ENCODE results near the gene ZNF581. TPM values are rescaled to one million over a fixed set of nuclear protein-coding genes. Genes with fewer than 3 reads are reported as not detected.

ZNF581 gene
- total RNA-seq, 1 experiment from 2014 or later: 65.1 TPM

DNA sequence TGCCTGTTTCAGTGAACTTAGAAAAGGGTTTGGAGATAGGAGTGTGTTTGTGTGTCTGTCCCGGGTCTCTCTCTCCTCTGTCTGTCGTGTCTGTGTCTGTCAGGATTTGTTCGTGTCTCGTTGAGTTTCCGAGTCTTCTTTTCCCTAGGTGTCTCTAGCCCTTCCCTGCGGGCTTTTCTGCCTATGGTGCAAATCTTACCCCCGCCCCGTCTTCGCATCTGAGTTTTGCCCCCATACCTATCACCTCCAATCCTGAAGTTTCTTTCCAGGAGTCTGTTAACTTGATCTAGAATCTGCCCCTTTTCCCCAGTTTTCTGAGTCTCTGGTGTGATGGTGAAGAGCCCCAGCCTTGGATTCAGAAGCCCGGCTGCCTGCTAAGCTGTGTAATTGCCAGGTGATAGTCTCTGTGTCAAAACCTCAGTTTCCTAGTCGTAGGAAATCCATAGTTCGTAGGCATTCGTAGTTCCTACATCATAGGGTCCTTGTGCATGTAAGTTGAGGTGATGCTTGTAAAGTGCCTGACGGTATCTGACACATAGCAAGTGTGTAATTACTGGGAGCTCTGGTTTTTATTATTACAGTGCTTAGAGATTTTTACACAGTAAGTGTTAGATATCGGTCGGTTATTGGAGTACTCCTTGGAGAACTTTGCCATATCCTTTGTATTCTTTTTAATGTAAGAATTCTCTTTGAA is 32.4 kb downstream of the ZNF581 start:
- Histone ChIP-seq H2AFZ (ENCODE audit: low read length) (no peak overlapping the region), H4K20me1 (ENCODE audit: control insufficient read depth, insufficient read depth, insufficient read length) (no peaks in the 10 kb centered on the region)
- no peaks in the 10 kb centered on the region for H3K27me3 Mint-ChIP-seq (ENCODE audit: low read depth)

More for the DNA sequence above, 32.4 kb downstream of the ZNF581 start:
- Histone ChIP-seq H3K79me1 (ENCODE audit: insufficient read depth, low read depth, low read length, poor library complexity, severe bottlenecking) (peaks cover 15% of the 10 kb centered on the region), H4K8ac (replicated peaks; ENCODE audit: insufficient read length, low read depth, low read length) (no peak overlapping the region), H2BK15ac (ENCODE audit: low read depth, low read length) (no peak overlapping the region), H2BK12ac (ENCODE audit: insufficient read length, low read depth, low read length) (no peak overlapping the region), H3K56ac (ENCODE audit: insufficient read length, low read depth, low read length) (no peak overlapping the region), H2BK5ac (ENCODE audit: insufficient read length, low read length) (no peak overlapping the region), H3K27me3 (ENCODE audit: insufficient read depth, low read length) (no peaks in the 10 kb centered on the region), H4K91ac (ENCODE audit: insufficient read length, low read depth, low read length) (no peak overlapping the region), H3K4me2 (ENCODE audit: insufficient read depth, insufficient read length, low read length) (peak overlapping the region; percentile 77), H4K5ac (ENCODE audit: insufficient read length, low read depth, low read length) (no peak overlapping the region), H2BK120ac (ENCODE audit: low read depth, low read length, poor library complexity, severe bottlenecking) (no peak overlapping the region), H2BK20ac (ENCODE audit: low read depth, low read length, poor library complexity, severe bottlenecking) (no peak overlapping the region), H3K4ac (ENCODE audit: low read depth, low read length) (no peak overlapping the region), H3K27ac (ENCODE audit: insufficient read length, low read depth, low read length) (no peak overlapping the region), H3K9me3 (ENCODE audit: control insufficient read depth, low read depth, low read length) (no peaks in the 10 kb centered on the region), H3K14ac (ENCODE audit: insufficient read depth, low read length) (no peak overlapping the region), H3K23ac (ENCODE audit: insufficient read length, low read depth, low read length) (no peak overlapping the region), H3K4me1 (ENCODE audit: insufficient read depth, low read length) (no peaks in the 10 kb centered on the region), H3K18ac (ENCODE audit: insufficient read length, low read depth, low read length) (no peak overlapping the region), H3K79me2 (ENCODE audit: insufficient read depth, low read length) (peaks cover 19% of the 10 kb centered on the region; the same call in 1 of the 2 replicates), H3K23me2 (ENCODE audit: insufficient read length, low read depth, low read length, poor library complexity, severe bottlenecking) (peaks cover 6% of the 10 kb centered on the region), H2AK5ac (ENCODE audit: insufficient read length, low read length) (no peak overlapping the region), H3T11ph (ENCODE audit: low read length) (no peak overlapping the region), H3K9ac (ENCODE audit: extremely low read depth, insufficient read length, low read length) (peak overlapping the region; percentile 21)
- Mint-ChIP-seq H3K9me3 (no peaks in the 10 kb centered on the region; a peak in 1 of 5 replicates), H3K4me3 (peak overlapping the region; percentile 94 to 98), H3K36me3 (ENCODE audit: insufficient read depth in 1 of 3, low read depth in 3 of 3) (peaks cover 23 to 58% (median 56%) of the 10 kb centered on the region in 3 experiments; a peak in 6 of 7 replicates), H3K27ac (peak overlapping the region; percentile 55 to 98 (median 84); a peak in 6 of 7 replicates), H3K4me1 (peaks cover 36 to 42% of the 10 kb centered on the region in 2 experiments)
- WGBS (ENCODE audit: extremely low coverage, insufficient read length, low lambda C conversion rate): no CpG with 5 or more reads among the region's 16 CpGs
- TF ChIP-seq, protein P1, sequence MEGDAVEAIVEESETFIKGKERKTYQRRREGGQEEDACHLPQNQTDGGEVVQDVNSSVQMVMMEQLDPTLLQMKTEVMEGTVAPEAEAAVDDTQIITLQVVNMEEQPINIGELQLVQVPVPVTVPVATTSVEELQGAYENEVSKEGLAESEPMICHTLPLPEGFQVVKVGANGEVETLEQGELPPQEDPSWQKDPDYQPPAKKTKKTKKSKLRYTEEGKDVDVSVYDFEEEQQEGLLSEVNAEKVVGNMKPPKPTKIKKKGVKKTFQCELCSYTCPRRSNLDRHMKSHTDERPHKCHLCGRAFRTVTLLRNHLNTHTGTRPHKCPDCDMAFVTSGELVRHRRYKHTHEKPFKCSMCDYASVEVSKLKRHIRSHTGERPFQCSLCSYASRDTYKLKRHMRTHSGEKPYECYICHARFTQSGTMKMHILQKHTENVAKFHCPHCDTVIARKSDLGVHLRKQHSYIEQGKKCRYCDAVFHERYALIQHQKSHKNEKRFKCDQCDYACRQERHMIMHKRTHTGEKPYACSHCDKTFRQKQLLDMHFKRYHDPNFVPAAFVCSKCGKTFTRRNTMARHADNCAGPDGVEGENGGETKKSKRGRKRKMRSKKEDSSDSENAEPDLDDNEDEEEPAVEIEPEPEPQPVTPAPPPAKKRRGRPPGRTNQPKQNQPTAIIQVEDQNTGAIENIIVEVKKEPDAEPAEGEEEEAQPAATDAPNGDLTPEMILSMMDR (conservative IDR thresholded peaks at IDR 0.05): no peak
- DNase-seq: no peak

Data from H9 (cell line).